GM19455 (cell line): ENCODE results near the gene ACTG2.
"Not testable (repeated sequence)": the region's sequence is repeated elsewhere in the genome, so short reads cannot be mapped to it uniquely, and the experiment has no call there.

ENCODE experiments used
- ATAC-seq: cut with Tn5 transposase; IDR thresholded peaks from one replicate; pipeline ENCODE4 v1.9.1; 2021; ENCODE audit not compliant: unreplicated experiment

The ACTG2 gene

GRCh38 chr2:73931531-73932500, 39.0 kb downstream of the ACTG2 start:
- no peak for ATAC-seq

GRCh38 chr2:73933194-73933593, 40.4 kb downstream of the ACTG2 start:
- ATAC-seq: no peak

GRCh38 chr2:73935641-73936040, 42.8 kb downstream of the ACTG2 start:
- ATAC-seq: no peak

- ATAC-seq: no peak
Measured at GRCh38 chr2:73937103-73937885, 44.5 kb downstream of the ACTG2 start.

- ATAC-seq: no peak
Measured at GRCh38 chr2:73937899-73938298, 45.1 kb downstream of the ACTG2 start.

- ATAC-seq: no peak
Measured at GRCh38 chr2:73938718-73939352, 46.0 kb downstream of the ACTG2 start.

GRCh38 chr2:73939419-73939818, 46.6 kb downstream of the ACTG2 start:
- no peak for ATAC-seq

GRCh38 chr2:73940066-73940465, 47.3 kb downstream of the ACTG2 start:
- ATAC-seq: not testable (repeated sequence)

GRCh38 chr2:73942664-73943063, 49.9 kb downstream of the ACTG2 start:
- no peak for ATAC-seq

- no peak for ATAC-seq
Measured at GRCh38 chr2:73944714-73945113, 51.9 kb downstream of the ACTG2 start.

GRCh38 chr2:73946215-73946614, 53.4 kb downstream of the ACTG2 start:
- no peak for ATAC-seq

GRCh38 chr2:73946666-73947065, 53.9 kb downstream of the ACTG2 start:
- ATAC-seq: no peak

GRCh38 chr2:73947412-73948018, 54.7 kb downstream of the ACTG2 start:
- no peak for ATAC-seq

GRCh38 chr2:73949802-73950201, 57.0 kb downstream of the ACTG2 start:
- ATAC-seq: no peak

GRCh38 chr2:73952499-73953446, 60.0 kb downstream of the ACTG2 start:
- no peak for ATAC-seq

GRCh38 chr2:73956218-73956865, 63.5 kb downstream of the ACTG2 start:
- ATAC-seq: no peak

- ATAC-seq: no peak
Measured at GRCh38 chr2:73961274-73961673, 68.5 kb downstream of the ACTG2 start.

- no peak for ATAC-seq
Measured at GRCh38 chr2:73961823-73962615, 69.2 kb downstream of the ACTG2 start.

GRCh38 chr2:73962798-73963197, 70.0 kb downstream of the ACTG2 start:
- ATAC-seq: no peak
